M059J (cell line): ENCODE data around the gene LRRC3. TPM values are rescaled to one million over a fixed set of nuclear protein-coding genes. Genes with fewer than 3 reads are reported as not detected.

Experiments used
- DNase-seq: peaks from one replicate; pipeline ENCODE4 v3.0.0-alpha.2; 2012; ENCODE audit warnings: low read depth
- total RNA-seq: library from RNA; depleted of rRNA; stranded (reverse); fragments of >200 nt; shearing (Covaris generic); gene quantifications from 2 replicates; pipeline ENCODE4 v1.2.3, GENCODE V29; 2014; rRNA removed

The LRRC3 gene
- total RNA-seq, 1 experiment from 2014 or later = not detected

GRCh38 chr21:44511219-44511937 is 56.1 kb downstream of the LRRC3 start:
- no peak for DNase-seq

Other genes with a start within 250 kb of the LRRC3 start
- gene ICOSLG, start 214.6 kb upstream of the LRRC3 start, total RNA-seq = 0.10 TPM in 1 of 2 replicates, not detected in the other
- gene DNMT3L, start 193.6 kb upstream of the LRRC3 start, total RNA-seq = not detected in 2 replicates
- gene AIRE, start 169.6 kb upstream of the LRRC3 start, total RNA-seq = not detected in 2 replicates
- gene PFKL, start 155.5 kb upstream of the LRRC3 start, total RNA-seq = 129 and 226 TPM in 2 replicates
- 30.5 and 33.4 TPM in 2 replicates for gene CFAP410, start 116.1 kb upstream of the LRRC3 start, total RNA-seq
- gene TRPM2, start 101.9 kb upstream of the LRRC3 start, total RNA-seq = 0.99 and 1.3 TPM in 2 replicates
- not detected in 2 replicates for gene KRTAP10-1, start 84.7 kb downstream of the LRRC3 start, total RNA-seq
- not detected in 2 replicates for gene KRTAP10-2, start 96.0 kb downstream of the LRRC3 start, total RNA-seq
- gene KRTAP10-3, start 103.3 kb downstream of the LRRC3 start, total RNA-seq = not detected in 2 replicates
- not detected in 2 replicates for gene KRTAP10-4, start 118.2 kb downstream of the LRRC3 start, total RNA-seq
- not detected in 2 replicates for gene KRTAP10-5, start 125.1 kb downstream of the LRRC3 start, total RNA-seq
- not detected in 2 replicates for gene KRTAP10-6, start 137.0 kb downstream of the LRRC3 start, total RNA-seq
- gene KRTAP10-7, start 145.1 kb downstream of the LRRC3 start, total RNA-seq = not detected in 2 replicates
- gene KRTAP10-8, start 156.6 kb downstream of the LRRC3 start, total RNA-seq = not detected in 2 replicates
- not detected in 2 replicates for gene KRTAP10-9, start 171.6 kb downstream of the LRRC3 start, total RNA-seq
- gene KRTAP10-10, start 181.8 kb downstream of the LRRC3 start, total RNA-seq = not detected in 2 replicates
- not detected in 2 replicates for gene KRTAP10-11, start 190.9 kb downstream of the LRRC3 start, total RNA-seq
- not detected in 2 replicates for gene KRTAP12-4, start 199.1 kb downstream of the LRRC3 start, total RNA-seq
- not detected in 2 replicates for gene KRTAP12-3, start 202.4 kb downstream of the LRRC3 start, total RNA-seq
- not detected in 2 replicates for gene KRTAP12-2, start 211.4 kb downstream of the LRRC3 start, total RNA-seq
- gene KRTAP12-1, start 226.7 kb downstream of the LRRC3 start, total RNA-seq = not detected in 2 replicates
- not detected in 2 replicates for gene KRTAP10-12, start 241.7 kb downstream of the LRRC3 start, total RNA-seq